ENCODE data around the gene CSNK1D.

The CSNK1D gene

GRCh38 chr17:82205720-82206508, 67.6 kb downstream of the CSNK1D start (continued):
- TF ChIP-seq ZNF610 (tag by site-specific recombination; IDR thresholded peaks at IDR 0.05; ENCODE audit: borderline replicate concordance) (peak; percentile 99), ZIC2 (tag by site-specific recombination; IDR thresholded peaks at IDR 0.05) (peak; percentile 83), MZF1 (tag by site-specific recombination; IDR thresholded peaks at IDR 0.05; ENCODE audit: borderline replicate concordance) (peak; percentile 77), ZNF324 (tag by site-specific recombination; IDR thresholded peaks at IDR 0.05) (0 out of 2 replicates have a peak, but pooled peaks have one; percentile 37)

DNA sequence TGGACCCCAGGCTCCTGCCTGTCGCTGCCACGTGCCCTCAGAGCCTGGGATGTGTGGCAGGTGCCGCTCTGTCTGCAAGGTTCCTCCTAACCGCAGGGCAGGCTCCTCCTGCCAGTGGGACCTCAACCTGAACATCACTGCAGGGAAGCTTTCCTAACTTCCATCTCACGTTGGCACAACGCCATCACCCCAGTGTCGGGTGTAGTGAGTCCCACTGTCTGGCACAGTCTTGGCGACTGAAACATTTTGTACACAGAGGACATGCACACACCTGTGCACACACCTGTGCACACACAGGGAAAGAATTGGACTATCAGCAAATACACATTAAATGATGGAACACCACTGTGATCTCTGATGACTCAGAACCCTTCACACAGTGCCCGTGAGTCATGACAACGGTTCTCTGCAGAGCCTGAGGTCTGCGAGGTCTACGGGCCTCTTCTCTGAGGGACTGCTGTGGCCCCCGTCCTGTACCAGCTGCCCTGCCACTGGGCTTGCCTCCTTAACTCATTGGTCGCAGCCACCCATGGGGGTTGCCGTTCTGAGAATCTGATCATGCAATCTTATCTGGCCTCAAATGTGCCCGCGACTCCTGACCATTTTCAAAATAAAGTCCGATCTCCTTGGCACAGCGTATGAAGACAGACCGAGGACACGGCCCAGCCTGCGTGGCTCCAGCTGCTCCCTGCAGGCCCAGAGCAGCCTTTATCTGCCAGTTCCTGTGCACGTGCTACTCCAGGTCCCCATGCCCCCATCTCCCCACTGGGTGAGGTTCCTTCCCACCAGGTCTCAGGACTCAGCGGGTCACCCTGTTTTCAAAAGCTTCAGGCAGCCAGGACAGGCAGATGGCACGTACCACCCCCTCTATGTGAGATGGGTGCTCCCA, 68.4 kb downstream of the CSNK1D start:
- H3K9me3 ChIP-seq (ENCODE audit: control insufficient read depth, insufficient read depth, low read depth, low read length) = no peaks in the 10 kb centered on the region
- CTCF ChIA-PET = interaction anchor here (0.7 to 2.7 kb wide), 10 partner anchors 9 to 220 kb away, joined by 3 to 12 read pairs (median 4); partner anchors contain the start of gene SLC16A3
- H3K27ac ChIP-seq (ENCODE audit: extremely low read depth, low read depth, low read length) = no peak overlapping the region
- H3K36me3 ChIP-seq (ENCODE audit: control insufficient read depth in 2 of 2, insufficient read depth in 1 of 2, low read length in 2 of 2) = peaks cover 6 to 18% of the 10 kb centered on the region in 2 experiments; a peak in 2 of 3 replicates
- TF ChIP-seq, protein P1, sequence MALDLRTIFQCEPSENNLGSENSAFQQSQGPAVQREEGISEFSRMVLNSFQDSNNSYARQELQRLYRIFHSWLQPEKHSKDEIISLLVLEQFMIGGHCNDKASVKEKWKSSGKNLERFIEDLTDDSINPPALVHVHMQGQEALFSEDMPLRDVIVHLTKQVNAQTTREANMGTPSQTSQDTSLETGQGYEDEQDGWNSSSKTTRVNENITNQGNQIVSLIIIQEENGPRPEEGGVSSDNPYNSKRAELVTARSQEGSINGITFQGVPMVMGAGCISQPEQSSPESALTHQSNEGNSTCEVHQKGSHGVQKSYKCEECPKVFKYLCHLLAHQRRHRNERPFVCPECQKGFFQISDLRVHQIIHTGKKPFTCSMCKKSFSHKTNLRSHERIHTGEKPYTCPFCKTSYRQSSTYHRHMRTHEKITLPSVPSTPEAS (tag by site-specific recombination; IDR thresholded peaks at IDR 0.05) = no peak
- TF ChIP-seq ZEB2 (tag by site-specific recombination; IDR thresholded peaks at IDR 0.05) (peak; percentile 63; the same call in 1 of the 2 replicates), ZNF521 (tag by site-specific recombination; IDR thresholded peaks at IDR 0.05) (no peak), ZIC2 (tag by site-specific recombination; IDR thresholded peaks at IDR 0.05) (0 out of 2 replicates have a peak, but pooled peaks have one; percentile 40), SCRT2 (tag by site-specific recombination; IDR thresholded peaks at IDR 0.05) (peak; percentile 73), ZNF747 (tag by site-specific recombination; IDR thresholded peaks at IDR 0.05) (no peak), ZBTB8A (tag by site-specific recombination; IDR thresholded peaks at IDR 0.05) (no peak)
- POLR2A ChIA-PET = interaction anchor here (0.7 to 2.2 kb wide), 5 partner anchors 10 to 175 kb away, joined by 3 to 8 read pairs (median 6); no protein-coding TSS in a partner anchor
- no peak overlapping the region for H3K4me3 ChIP-seq (ENCODE audit: low read depth, low read length)
- H3K4me1 ChIP-seq (ENCODE audit: control insufficient read depth, insufficient read depth, low read length) = peaks cover 5% of the 10 kb centered on the region; the same call in 1 of the 2 replicates

GRCh38 chr17:82203920-82204319, 69.6 kb downstream of the CSNK1D start:
- Histone ChIP-seq H3K27ac (ENCODE audit: extremely low read depth, low read depth, low read length) (no peak overlapping the region), H3K4me3 (ENCODE audit: low read depth, low read length) (no peak overlapping the region), H3K9me3 (ENCODE audit: control insufficient read depth, insufficient read depth, low read depth, low read length) (no peaks in the 10 kb centered on the region), H3K4me1 (ENCODE audit: control insufficient read depth, insufficient read depth, low read length) (peaks cover 5% of the 10 kb centered on the region; the same call in 1 of the 2 replicates), H3K36me3 (ENCODE audit: control insufficient read depth in 2 of 2, insufficient read depth in 1 of 2, low read length in 2 of 2) (peaks cover 6 to 29% of the 10 kb centered on the region in 2 experiments; a peak in 2 of 3 replicates)
- CTCF ChIA-PET = interaction anchor here (0.6 to 2.7 kb wide), 5 partner anchors 26 to 117 kb away, joined by 3 to 12 read pairs (median 6); partner anchors contain the start of gene SLC16A3
- POLR2A ChIA-PET = interaction anchor here (1.1 kb wide), 1 partner anchor 16 kb away, joined by 7 read pairs; no protein-coding TSS in a partner anchor
- no peak for TF ChIP-seq ZNF18 (tag by site-specific recombination; IDR thresholded peaks at IDR 0.05)
- TF ChIP-seq ZNF24 (tag by site-specific recombination; IDR thresholded peaks at IDR 0.05) = no peak
- TF ChIP-seq ZNF791 (tag by site-specific recombination; IDR thresholded peaks at IDR 0.05) = no peak
- no peak for TF ChIP-seq ZNF664 (tag by site-specific recombination; IDR thresholded peaks at IDR 0.05)
- no peak for TF ChIP-seq ZNF133 (tag by site-specific recombination; IDR thresholded peaks at IDR 0.05)
- TF ChIP-seq ZEB2 (tag by site-specific recombination; IDR thresholded peaks at IDR 0.05) = no peak
- TF ChIP-seq ZNF701 (tag by site-specific recombination; IDR thresholded peaks at IDR 0.05) = no peak
- no peak for TF ChIP-seq ZFP41 (tag by site-specific recombination; IDR thresholded peaks at IDR 0.05; ENCODE audit: borderline replicate concordance)
- TF ChIP-seq, protein P2, sequence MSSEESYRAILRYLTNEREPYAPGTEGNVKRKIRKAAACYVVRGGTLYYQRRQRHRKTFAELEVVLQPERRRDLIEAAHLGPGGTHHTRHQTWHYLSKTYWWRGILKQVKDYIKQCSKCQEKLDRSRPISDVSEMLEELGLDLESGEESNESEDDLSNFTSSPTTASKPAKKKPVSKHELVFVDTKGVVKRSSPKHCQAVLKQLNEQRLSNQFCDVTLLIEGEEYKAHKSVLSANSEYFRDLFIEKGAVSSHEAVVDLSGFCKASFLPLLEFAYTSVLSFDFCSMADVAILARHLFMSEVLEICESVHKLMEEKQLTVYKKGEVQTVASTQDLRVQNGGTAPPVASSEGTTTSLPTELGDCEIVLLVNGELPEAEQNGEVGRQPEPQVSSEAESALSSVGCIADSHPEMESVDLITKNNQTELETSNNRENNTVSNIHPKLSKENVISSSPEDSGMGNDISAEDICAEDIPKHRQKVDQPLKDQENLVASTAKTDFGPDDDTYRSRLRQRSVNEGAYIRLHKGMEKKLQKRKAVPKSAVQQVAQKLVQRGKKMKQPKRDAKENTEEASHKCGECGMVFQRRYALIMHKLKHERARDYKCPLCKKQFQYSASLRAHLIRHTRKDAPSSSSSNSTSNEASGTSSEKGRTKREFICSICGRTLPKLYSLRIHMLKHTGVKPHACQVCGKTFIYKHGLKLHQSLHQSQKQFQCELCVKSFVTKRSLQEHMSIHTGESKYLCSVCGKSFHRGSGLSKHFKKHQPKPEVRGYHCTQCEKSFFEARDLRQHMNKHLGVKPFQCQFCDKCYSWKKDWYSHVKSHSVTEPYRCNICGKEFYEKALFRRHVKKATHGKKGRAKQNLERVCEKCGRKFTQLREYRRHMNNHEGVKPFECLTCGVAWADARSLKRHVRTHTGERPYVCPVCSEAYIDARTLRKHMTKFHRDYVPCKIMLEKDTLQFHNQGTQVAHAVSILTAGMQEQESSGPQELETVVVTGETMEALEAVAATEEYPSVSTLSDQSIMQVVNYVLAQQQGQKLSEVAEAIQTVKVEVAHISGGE (tag by site-specific recombination; conservative IDR thresholded peaks at IDR 0.05; ENCODE audit: low read depth) = no peak
- TF ChIP-seq WT1 (tag by site-specific recombination; IDR thresholded peaks at IDR 0.05) = no peak
- no peak for TF ChIP-seq FEZF1 (tag by site-specific recombination; IDR thresholded peaks at IDR 0.05)
- TF ChIP-seq ZFP37 (tag by site-specific recombination; IDR thresholded peaks at IDR 0.05) = no peak
- no peak for TF ChIP-seq YY1 (tag by site-specific recombination; IDR thresholded peaks at IDR 0.05)
